Measurements from ENCODE around the gene NR2F1.

GRCh38 chr5:93578813-93579691, 4.0 kb upstream of the NR2F1 start:
- TF ChIP-seq POLR2AphosphoS5 (IDR thresholded peaks at IDR 0.05), result peak; percentile 31 to 74 (median 68)
- no peak for TF ChIP-seq CTCF (IDR thresholded peaks at IDR 0.05 in 8 of 11, conservative IDR thresholded peaks at IDR 0.05 in 3 of 11)
- TF ChIP-seq POLR2A (IDR thresholded peaks at IDR 0.05), result no peak
